Gastrocnemius medialis (tissue), 4 donors: ENCODE measurements around the gene PRAME. TPM values are rescaled to one million over a fixed set of nuclear protein-coding genes. Genes with fewer than 3 reads are reported as not detected.
A peak's percentile ranks its signal among the peaks of the same experiment; 100 is the strongest.
"Not testable (repeated sequence)": the region's sequence is repeated elsewhere in the genome, so short reads cannot be mapped to it uniquely, and the experiment has no call there.

Experiments used
- ATAC-seq, 2 donors: fragments of 150-250 bp; one replicate each; pipeline ENCODE4 v1.9.1; 2016
- DNase-seq, 2 donors: peaks; one replicate each; pipeline ENCODE4 v3.0.0-alpha.2; 2019
- H3K27ac ChIP-seq, 4 donors: fragments of 200-600 bp; sonication (generic); 1 replicate in 1 of 4; 2 replicates in 3 of 4; pipeline ENCODE4 v1.5.1; 2016 to 2018; ENCODE audit warnings: mild to moderate bottlenecking in 2 of 4, moderate library complexity in 1 of 4
- H3K27me3 ChIP-seq, 3 donors: fragments of 200-600 bp; sonication (generic) in 2 of 3; 1 replicate in 1 of 3; 2 replicates in 2 of 3; pipeline versions ENCODE4 v1.5.1 to v1.6.0; 2016 to 2019; ENCODE audit warnings: mild to moderate bottlenecking in 1 of 3, moderate library complexity in 1 of 3
- H3K36me3 ChIP-seq, 2 donors: fragments of 200-600 bp; sonication (generic) in 1 of 2; one replicate each; pipeline ENCODE4 v1.5.1; 2017 to 2018
- H3K4me1 ChIP-seq, 2 donors: fragments of 200-600 bp; sonication (generic) in 1 of 2; one replicate each; pipeline ENCODE4 v1.5.1; 2016 to 2017; ENCODE audit warnings: mild to moderate bottlenecking in 2 of 2
- H3K4me3 ChIP-seq, 4 donors: fragments of 200-600 bp; sonication (generic) in 3 of 4; 1 replicate in 1 of 4; 2 replicates in 3 of 4; pipeline ENCODE4 v1.5.1; 2016 to 2019; ENCODE audit warnings: mild to moderate bottlenecking in 2 of 4
- H3K9me3 ChIP-seq, 3 donors: fragments of 200-600 bp; sonication (generic) in 2 of 3; 1 replicate in 1 of 3; 2 replicates in 2 of 3; pipeline ENCODE4 v1.5.1; 2016 to 2019
- POLR2A ChIP-seq, 2 donors: fragments of 450-650 bp; IDR thresholded peaks; one replicate each; pipeline ENCODE4 v1.6.1; 2017; ENCODE audit warnings: antibody characterized with exemption in 2 of 2, mild to moderate bottlenecking in 2 of 2, moderate library complexity in 2 of 2
- in situ Hi-C, 4 donors: fragments of 200-750 bp; cut with MboI; loops; one replicate each; pipeline versions ENCODE4 v1.15.0 to v1.8.0; 2017; ENCODE audit warnings: low sequenced_read_pairs in 4 of 4
- intact Hi-C: fragments of 100-400 bp; cut with DNase I; formaldehyde crosslinking; loops from one replicate; pipeline ENCODE4 v1.15.1; 2023; ENCODE audit warnings: low total_unique reads
- total RNA-seq, 4 donors: library from RNA; depleted of rRNA; stranded (reverse); fragments of >200 nt; gene quantifications; one replicate each; pipeline versions ENCODE4 v1.1.0 to v1.2.3, GENCODE V29; 2016
- TF ChIP-seq, protein P1 (sequence below), 5 experiments: fragments of 450-650 bp in 3 of 5; fragments of 200-600 bp in 2 of 5; sonication (generic) in 2 of 5; IDR thresholded peaks in 4 of 5; conservative IDR thresholded peaks in 1 of 5; 1 replicate in 4 of 5; 2 replicates in 1 of 5; pipeline ENCODE4 v1.5.1; 2016 to 2019; ENCODE audit warnings: antibody characterized with exemption in 5 of 5, mild to moderate bottlenecking in 3 of 5, moderate library complexity in 3 of 5

PRAME gene, protein sequence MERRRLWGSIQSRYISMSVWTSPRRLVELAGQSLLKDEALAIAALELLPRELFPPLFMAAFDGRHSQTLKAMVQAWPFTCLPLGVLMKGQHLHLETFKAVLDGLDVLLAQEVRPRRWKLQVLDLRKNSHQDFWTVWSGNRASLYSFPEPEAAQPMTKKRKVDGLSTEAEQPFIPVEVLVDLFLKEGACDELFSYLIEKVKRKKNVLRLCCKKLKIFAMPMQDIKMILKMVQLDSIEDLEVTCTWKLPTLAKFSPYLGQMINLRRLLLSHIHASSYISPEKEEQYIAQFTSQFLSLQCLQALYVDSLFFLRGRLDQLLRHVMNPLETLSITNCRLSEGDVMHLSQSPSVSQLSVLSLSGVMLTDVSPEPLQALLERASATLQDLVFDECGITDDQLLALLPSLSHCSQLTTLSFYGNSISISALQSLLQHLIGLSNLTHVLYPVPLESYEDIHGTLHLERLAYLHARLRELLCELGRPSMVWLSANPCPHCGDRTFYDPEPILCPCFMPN
- total RNA-seq = not detected

DNA sequence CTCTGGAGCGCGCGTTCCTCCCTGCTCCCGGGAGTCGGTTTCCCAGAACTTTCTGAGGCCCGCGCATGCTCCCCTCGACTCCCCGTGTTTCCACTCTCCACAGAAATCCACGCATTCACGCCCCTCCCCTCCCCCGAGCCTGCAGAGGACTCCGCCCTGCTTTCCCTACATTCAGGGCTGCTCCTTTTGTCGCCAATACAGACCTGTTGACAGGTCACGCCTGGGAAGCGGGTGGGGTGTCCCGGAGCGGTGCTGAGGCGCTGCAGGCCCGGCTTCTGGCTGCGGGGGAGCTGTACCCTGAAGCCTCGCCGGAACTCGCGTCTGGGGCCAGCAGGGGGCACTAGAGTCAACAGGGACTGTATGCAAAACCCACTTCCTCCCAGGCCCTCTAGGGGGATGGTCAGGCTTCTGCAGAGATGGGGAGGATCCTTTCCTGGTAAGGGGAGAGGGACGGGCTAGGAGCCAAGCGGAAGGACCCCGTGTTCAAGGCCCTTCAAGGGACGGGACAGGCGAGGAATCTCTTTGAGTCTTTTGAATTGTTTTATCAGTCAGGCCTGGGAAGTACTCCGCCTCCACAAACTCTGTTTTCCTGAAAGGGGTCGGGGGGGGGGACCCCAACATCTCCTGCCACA is at the start of gene PRAME:
PRAME (minus strand) TSS at position 294 of the 632 bp plus-strand sequence. CDS start 2,433 bp downstream, outside the sequence.
- DNase-seq (peak in 1 of 2 donors; percentile 29), ATAC-seq (no peak)
- TF ChIP-seq POLR2A (IDR thresholded peaks at IDR 0.05) = no peak
- TF ChIP-seq, protein P1, sequence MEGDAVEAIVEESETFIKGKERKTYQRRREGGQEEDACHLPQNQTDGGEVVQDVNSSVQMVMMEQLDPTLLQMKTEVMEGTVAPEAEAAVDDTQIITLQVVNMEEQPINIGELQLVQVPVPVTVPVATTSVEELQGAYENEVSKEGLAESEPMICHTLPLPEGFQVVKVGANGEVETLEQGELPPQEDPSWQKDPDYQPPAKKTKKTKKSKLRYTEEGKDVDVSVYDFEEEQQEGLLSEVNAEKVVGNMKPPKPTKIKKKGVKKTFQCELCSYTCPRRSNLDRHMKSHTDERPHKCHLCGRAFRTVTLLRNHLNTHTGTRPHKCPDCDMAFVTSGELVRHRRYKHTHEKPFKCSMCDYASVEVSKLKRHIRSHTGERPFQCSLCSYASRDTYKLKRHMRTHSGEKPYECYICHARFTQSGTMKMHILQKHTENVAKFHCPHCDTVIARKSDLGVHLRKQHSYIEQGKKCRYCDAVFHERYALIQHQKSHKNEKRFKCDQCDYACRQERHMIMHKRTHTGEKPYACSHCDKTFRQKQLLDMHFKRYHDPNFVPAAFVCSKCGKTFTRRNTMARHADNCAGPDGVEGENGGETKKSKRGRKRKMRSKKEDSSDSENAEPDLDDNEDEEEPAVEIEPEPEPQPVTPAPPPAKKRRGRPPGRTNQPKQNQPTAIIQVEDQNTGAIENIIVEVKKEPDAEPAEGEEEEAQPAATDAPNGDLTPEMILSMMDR (IDR thresholded peaks at IDR 0.05 in 4 of 5, conservative IDR thresholded peaks at IDR 0.05 in 1 of 5) = peak in 1 of 5 experiments; percentile 20
- Histone ChIP-seq H3K36me3 (no peaks in the 10 kb centered on the region), H3K4me3 (no peak within 1 kb of the TSS), H3K27me3 (no peaks in the 10 kb centered on the region), H3K4me1 (no peaks in the 10 kb centered on the region), H3K9me3 (no peaks in the 10 kb centered on the region), H3K27ac (no peak within 1 kb of the TSS)
- intact Hi-C loops = no loop called here
- in situ Hi-C loops = no loop called here

DNA sequence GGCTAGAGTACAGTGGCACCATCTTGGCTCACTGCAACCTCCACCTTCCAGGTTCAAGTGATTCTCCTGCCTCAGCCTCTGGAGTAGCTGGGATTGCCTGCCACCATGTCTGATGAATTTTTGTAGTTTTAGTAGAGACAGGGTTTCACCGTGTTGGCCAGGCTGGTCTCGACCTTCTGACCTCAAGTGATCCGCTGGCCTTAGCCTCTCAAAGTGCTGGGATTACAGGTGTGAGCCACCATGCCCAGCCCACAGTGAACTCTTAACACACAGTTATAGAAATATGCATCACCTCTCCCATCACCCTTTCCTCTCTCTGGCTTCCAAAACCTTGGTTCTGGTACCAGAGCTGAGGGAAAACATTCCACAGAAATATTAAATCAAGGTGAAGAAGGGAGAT is 49.0 kb upstream of the PRAME start:
- DNase-seq, H3K27me3 ChIP-seq, H3K4me3 ChIP-seq, ATAC-seq, in situ Hi-C loops, H3K9me3 ChIP-seq, intact Hi-C loops, H3K36me3 ChIP-seq, H3K27ac ChIP-seq, H3K4me1 ChIP-seq: not testable (repeated sequence)

DNA sequence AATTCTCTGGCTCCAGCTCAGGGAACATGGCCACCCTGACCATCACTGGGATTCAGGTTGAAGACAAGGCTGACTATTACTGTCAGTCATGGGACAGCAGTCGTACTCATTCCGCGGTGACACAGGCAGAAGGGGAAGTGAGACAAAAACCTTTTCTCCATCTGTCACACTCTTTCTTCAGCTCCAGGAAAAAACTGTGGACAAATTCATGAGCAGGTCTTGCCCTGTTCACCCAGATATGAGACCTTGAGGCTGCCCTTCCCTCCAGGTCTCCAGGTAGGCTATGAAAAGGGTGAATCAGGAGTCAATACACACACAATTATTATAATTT is 46.0 kb upstream of the PRAME start:
- no peak overlapping the region for H3K27ac ChIP-seq
- H3K9me3 ChIP-seq = no peaks in the 10 kb centered on the region
- no peaks in the 10 kb centered on the region for H3K4me1 ChIP-seq
- no peaks in the 10 kb centered on the region for H3K36me3 ChIP-seq
- intact Hi-C loops (no loop called here), in situ Hi-C loops (no loop called here)
- ATAC-seq = no peak
- TF ChIP-seq POLR2A (IDR thresholded peaks at IDR 0.05) = no peak
- TF ChIP-seq, protein P1 (IDR thresholded peaks at IDR 0.05 in 4 of 5, conservative IDR thresholded peaks at IDR 0.05 in 1 of 5) = no peak
- DNase-seq = no peak
- H3K27me3 ChIP-seq = no peaks in the 10 kb centered on the region
- no peak overlapping the region for H3K4me3 ChIP-seq

DNA sequence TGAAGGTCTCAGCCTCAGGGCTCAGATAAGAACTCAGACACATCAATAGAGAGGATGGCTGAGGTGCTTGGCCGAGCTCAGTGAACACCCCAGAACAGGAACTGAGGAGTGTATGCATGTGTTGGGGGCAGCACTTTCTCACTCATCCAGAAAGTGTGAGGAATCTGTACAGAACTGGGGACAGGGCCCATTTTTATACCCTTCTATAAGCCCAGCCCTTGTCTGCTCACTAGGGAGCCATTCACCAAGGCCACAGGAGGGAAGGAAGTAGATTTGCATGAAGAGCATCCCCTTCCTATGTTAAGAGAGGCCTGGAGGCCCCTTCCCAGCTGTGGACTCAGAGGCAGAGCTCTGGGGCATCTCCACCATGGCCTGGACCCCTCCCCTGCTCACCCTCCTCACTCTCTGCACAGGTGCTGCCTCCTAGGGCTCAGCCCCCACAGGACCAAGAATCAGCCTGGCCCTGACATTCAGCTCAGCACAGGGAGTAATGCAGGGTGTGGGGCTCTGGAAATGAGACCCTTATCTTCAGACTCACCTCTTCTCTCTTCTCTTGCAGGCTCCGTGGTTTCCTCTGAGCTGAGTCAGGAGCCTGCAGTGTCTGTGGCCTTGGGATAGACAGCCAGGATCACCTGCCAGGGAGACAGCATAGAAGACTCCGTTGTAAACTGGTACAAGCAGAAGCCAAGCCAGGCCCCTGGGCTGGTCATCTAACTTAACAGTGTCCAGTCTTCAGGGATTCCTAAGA is 45.4 kb upstream of the PRAME start:
- no peak for TF ChIP-seq POLR2A (IDR thresholded peaks at IDR 0.05)
- TF ChIP-seq, protein P1 (IDR thresholded peaks at IDR 0.05 in 4 of 5, conservative IDR thresholded peaks at IDR 0.05 in 1 of 5) = no peak
- H3K4me3 ChIP-seq = no peak overlapping the region

DNA sequence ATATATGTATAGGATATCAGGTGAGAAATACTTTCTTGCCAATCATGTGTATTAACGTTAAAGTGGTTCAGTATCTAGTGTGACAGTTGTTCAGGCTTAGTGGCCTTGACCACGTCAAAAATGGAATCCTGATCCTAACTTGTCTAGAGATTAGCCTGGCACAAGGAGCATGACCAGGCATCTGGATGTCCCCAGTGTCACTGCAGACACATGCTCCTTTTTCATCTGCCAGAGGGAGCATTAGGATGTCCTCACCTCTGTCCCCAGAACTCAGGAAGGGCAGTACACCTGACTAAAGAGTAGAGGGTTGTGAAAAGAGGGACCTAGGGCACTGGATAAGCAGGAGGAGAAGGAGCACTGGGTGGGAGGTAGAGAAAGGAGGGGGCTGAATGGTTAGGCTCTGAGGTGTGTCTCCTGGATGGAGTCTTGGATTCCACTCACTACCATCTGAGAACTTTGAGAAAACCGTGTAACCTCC is 44.4 kb upstream of the PRAME start:
- in situ Hi-C loops (no loop called here), intact Hi-C loops (no loop called here)
- ATAC-seq (no peak), DNase-seq (no peak)
- Histone ChIP-seq H3K4me3 (no peak overlapping the region), H3K4me1 (no peaks in the 10 kb centered on the region), H3K36me3 (no peaks in the 10 kb centered on the region), H3K27me3 (no peaks in the 10 kb centered on the region), H3K9me3 (no peaks in the 10 kb centered on the region), H3K27ac (no peak overlapping the region)
- TF ChIP-seq POLR2A (IDR thresholded peaks at IDR 0.05) = no peak
- TF ChIP-seq, protein P1 (IDR thresholded peaks at IDR 0.05 in 4 of 5, conservative IDR thresholded peaks at IDR 0.05 in 1 of 5) = no peak

More for the DNA sequence above, 45.4 kb upstream of the PRAME start:
- Histone ChIP-seq H3K27me3 (no peaks in the 10 kb centered on the region), H3K27ac (no peak overlapping the region), H3K4me1 (no peaks in the 10 kb centered on the region), H3K36me3 (no peaks in the 10 kb centered on the region), H3K9me3 (no peaks in the 10 kb centered on the region)
- DNase-seq (no peak), ATAC-seq (no peak)
- in situ Hi-C loops (no loop called here), intact Hi-C loops (no loop called here)
